Fibroblast of villous mesenchyme (primary cell): ENCODE measurements around the gene ZCCHC17. TPM values are rescaled to one million over a fixed set of nuclear protein-coding genes. Genes with fewer than 3 reads are reported as not detected.

Experiments used
- DNase-seq: peaks from one replicate; pipeline ENCODE4 v3.0.0-alpha.2; 2010; ENCODE audit warnings: low read depth
- H3K4me3 ChIP-seq: 2 replicates; pipeline ENCODE4 v1.5.1; 2011; ENCODE audit warnings: low read depth, mild to moderate bottlenecking, low read length
- CTCF ChIP-seq: IDR thresholded peaks from 2 replicates; pipeline ENCODE4 v1.5.1; 2012; ENCODE audit warnings: low read depth, mild to moderate bottlenecking, low read length; ENCODE audit not compliant: insufficient read depth
- total RNA-seq: library from RNA; depleted of rRNA; stranded (reverse); fragments of >200 nt; gene quantifications from 2 replicates; pipeline ENCODE4 v1.2.3, GENCODE V29; 2012

The ZCCHC17 gene
- total RNA-seq, 1 donor: 45.3 TPM

GRCh38 chr1:31289021-31289420, 7.8 kb upstream of the ZCCHC17 start:
- H3K4me3 ChIP-seq: no peak overlapping the region
- no peak for DNase-seq
- TF ChIP-seq CTCF: no peak

GRCh38 chr1:31295874-31296485, 852 bp upstream of the ZCCHC17 start:
- TF ChIP-seq CTCF: no peak
- H3K4me3 ChIP-seq: peak overlapping the region; percentile 99
- no peak for DNase-seq

GRCh38 chr1:31297277-31298247, 730 bp downstream of the ZCCHC17 start:
- H3K4me3 ChIP-seq: peak overlapping the region; percentile 99
- peak; percentile 45 for DNase-seq
- TF ChIP-seq CTCF: no peak

GRCh38 chr1:31299365-31299764, 2.5 kb downstream of the ZCCHC17 start:
- no peak overlapping the region for H3K4me3 ChIP-seq
- DNase-seq: peak; percentile 18
- TF ChIP-seq CTCF: no peak

GRCh38 chr1:31300193-31300592, 3.4 kb downstream of the ZCCHC17 start:
- H3K4me3 ChIP-seq: no peak overlapping the region
- DNase-seq: no peak
- no peak for TF ChIP-seq CTCF

GRCh38 chr1:31302709-31303441, 6.0 kb downstream of the ZCCHC17 start:
- no peak for TF ChIP-seq CTCF
- H3K4me3 ChIP-seq: no peak overlapping the region
- peak; percentile 23 for DNase-seq
